WI38 (cell line): ENCODE measurements around the gene SLC1A1.

Experiments used
- H3K4me3 ChIP-seq: 2 replicates; pipeline ENCODE4 v1.5.1; 2011; ENCODE audit warnings: low read depth, mild to moderate bottlenecking, control low read depth, low read length
- TF ChIP-seq, protein P1 (sequence below): IDR thresholded peaks from 2 replicates; pipeline ENCODE4 v1.5.1; 2012; ENCODE audit warnings: low read depth, mild to moderate bottlenecking, control low read depth, low read length

Gene SLC1A1

DNA sequence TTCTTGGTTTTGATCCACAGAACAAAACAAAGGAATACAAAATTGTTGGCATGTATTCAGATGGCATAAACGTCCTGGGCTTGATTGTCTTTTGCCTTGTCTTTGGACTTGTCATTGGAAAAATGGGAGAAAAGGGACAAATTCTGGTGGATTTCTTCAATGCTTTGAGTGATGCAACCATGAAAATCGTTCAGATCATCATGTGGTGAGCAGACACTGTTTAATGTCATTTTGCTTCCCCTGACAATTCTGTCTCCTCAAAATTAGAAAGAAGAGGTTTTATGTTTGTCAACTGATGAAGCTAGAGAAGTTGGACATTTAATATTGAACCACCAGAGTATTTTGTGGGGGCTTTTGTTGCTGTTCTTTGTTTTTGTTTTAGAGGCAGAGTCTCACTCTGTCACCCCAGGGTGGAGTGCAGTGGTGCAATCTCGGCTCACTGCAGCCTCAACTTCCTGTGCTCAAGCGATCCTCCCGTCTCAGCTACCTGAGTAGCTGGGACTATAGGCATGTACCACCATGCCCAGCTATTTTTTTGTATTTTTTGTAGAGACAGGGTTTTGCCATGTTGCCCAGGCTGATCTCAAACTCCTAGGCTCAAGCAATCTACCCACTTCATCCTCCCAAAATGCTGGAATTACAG lies 82.0 kb downstream of the SLC1A1 start:
- TF ChIP-seq, protein P1, sequence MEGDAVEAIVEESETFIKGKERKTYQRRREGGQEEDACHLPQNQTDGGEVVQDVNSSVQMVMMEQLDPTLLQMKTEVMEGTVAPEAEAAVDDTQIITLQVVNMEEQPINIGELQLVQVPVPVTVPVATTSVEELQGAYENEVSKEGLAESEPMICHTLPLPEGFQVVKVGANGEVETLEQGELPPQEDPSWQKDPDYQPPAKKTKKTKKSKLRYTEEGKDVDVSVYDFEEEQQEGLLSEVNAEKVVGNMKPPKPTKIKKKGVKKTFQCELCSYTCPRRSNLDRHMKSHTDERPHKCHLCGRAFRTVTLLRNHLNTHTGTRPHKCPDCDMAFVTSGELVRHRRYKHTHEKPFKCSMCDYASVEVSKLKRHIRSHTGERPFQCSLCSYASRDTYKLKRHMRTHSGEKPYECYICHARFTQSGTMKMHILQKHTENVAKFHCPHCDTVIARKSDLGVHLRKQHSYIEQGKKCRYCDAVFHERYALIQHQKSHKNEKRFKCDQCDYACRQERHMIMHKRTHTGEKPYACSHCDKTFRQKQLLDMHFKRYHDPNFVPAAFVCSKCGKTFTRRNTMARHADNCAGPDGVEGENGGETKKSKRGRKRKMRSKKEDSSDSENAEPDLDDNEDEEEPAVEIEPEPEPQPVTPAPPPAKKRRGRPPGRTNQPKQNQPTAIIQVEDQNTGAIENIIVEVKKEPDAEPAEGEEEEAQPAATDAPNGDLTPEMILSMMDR = no peak
- H3K4me3 ChIP-seq = no peak overlapping the region

DNA sequence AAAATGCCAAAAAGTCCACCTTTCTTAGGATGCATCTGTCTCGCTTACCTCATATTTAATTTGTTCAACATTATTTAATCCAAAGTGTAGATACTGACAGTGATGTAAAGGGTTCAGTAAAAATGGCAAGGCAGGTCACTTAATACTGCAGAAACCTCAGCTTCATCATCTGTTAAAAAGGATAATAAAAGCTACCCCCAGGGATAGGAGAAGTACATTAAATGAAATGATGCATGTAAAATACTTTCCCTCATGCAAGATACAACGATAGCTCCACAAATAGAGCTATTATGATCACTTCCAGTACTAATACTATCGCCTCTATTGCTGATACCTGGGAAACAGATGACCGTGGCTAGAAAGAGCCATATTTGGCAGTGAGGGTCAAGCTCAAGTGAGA lies 82.9 kb downstream of the SLC1A1 start:
- TF ChIP-seq, protein P1 = no peak
- H3K4me3 ChIP-seq = no peak overlapping the region

DNA sequence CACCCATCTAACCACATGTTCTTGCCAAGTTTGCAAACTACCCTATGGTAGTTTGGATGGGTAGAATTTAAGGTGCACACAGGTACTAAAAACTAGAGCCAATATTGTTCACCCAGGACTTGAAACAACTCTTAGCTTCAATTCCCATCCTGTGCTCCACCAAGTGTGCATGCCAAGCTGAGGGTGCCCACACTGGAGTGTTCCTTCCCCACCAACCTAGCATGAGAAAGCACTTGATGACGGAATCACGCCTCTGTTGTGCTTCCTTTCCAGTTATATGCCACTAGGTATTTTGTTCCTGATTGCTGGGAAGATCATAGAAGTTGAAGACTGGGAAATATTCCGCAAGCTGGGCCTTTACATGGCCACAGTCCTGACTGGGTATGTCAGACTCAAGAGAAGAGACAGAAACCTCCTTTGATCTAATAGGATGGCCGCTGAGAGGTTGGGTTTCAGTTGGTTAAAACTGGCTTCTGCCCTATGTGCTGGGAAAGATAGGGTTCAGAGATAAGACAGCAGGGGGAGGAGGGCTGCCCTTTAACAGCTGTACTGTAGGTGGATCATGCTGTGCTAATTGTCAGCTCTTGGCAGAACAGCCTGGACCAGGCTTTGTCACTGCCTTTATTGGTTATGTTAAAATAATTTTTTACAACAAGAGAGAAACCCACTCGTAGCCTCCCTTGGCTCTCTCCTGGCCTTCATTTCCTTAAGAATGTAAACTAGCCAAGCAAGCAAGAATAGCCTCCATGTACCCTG lies 83.5 kb downstream of the SLC1A1 start:
- TF ChIP-seq, protein P1 = no peak
- H3K4me3 ChIP-seq = no peak overlapping the region

DNA sequence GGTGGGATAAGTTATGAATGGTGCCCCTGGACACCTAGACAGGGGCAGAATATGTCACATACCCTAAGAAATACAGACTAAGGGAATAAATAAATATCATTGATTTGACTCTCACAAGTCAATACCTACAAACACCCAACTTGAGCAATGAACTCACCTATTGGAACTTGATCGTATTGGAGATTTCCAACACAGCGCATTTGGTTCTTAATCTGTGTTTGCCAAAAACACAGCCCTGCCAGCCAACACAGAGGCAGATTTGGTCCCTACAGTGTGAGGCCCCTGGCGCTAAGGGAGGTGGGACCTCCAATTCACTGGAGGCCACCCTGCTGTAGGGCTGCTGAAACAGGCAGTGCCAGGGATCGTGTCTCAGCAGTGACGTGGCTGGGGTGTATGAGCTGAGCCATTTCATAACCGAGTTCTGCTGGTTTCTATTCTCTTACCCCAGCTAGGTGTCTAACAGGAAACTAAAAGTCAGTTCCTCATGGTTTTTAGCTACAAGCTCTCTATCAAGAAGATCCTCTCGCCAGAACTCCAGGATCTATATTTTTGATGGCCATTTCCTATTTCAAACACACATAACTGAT lies 84.5 kb downstream of the SLC1A1 start:
- TF ChIP-seq, protein P1 = no peak
- H3K4me3 ChIP-seq = no peak overlapping the region

DNA sequence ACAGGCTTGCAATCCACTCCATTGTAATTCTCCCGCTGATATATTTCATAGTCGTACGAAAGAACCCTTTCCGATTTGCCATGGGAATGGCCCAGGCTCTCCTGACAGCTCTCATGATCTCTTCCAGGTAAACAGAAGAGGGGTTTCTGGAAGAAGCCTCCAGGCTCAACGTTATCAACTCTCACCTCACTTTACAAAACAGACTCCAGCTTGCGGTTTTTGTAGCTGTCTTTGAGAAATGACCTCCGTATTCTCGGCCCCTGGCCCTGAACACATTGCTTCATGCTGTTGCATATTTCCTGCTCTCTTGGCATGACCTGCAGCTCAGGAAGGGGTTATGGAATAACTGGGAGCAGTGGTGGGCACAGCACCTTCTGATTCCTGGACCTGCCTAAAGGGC lies 85.7 kb downstream of the SLC1A1 start:
- no peak overlapping the region for H3K4me3 ChIP-seq
- TF ChIP-seq, protein P1 = no peak

DNA sequence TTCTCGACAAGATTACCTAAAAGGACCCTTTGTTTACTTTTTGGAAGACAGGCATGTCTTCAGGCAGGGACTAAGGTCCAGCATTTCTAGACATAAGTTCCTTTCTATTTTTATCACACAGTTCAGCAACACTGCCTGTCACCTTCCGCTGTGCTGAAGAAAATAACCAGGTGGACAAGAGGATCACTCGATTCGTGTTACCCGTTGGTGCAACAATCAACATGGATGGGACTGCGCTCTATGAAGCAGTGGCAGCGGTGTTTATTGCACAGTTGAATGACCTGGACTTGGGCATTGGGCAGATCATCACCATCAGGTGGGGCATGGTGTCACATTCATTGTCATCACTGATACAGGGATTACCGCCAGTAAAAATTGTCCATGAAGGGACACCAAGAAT lies 86.2 kb downstream of the SLC1A1 start:
- H3K4me3 ChIP-seq = no peak overlapping the region
- TF ChIP-seq, protein P1 = no peak

DNA sequence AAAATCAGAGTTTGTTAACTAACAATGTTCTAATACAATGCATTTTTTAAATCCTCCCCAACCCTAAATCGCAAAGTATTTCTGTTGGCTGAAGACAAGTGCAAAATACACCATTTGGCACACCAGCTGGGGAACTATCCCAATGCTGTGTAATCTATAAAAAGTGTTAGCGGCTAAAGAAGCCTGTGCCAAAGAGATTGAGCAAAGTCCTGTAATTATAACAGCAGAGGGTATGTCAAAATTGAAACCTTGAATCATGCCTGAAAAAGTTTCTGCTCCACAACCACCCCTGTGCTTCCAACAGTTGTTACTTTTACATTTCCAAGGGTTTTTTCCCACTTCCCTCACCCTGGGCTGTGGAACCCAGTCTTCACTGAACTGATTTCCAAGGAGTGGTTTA lies 88.7 kb downstream of the SLC1A1 start:
- TF ChIP-seq, protein P1 = no peak

More for the DNA sequence above, 88.7 kb downstream of the SLC1A1 start:
- H3K4me3 ChIP-seq = no peak overlapping the region
